NCI-H2107 treated with DMSO at 0.1 percent for 48 hours (cell line): ENCODE results near the gene SHISA7.
A peak's percentile ranks its signal among the peaks of the same experiment; 100 is the strongest.

Source experiments
- DNase-seq: peaks from one replicate; lab custom pipeline; 2025; ENCODE audit not compliant: unreplicated experiment; lab: John Stamatoyannopoulos, UW

Gene SHISA7

GRCh38 chr19:55482156-55482961 is 39.3 kb upstream of the SHISA7 start:
- no peak for DNase-seq

GRCh38 chr19:55481794-55482155 is 38.7 kb upstream of the SHISA7 start:
- DNase-seq = no peak

- DNase-seq = no peak
Measured at GRCh38 chr19:55481148-55481793, 38.2 kb upstream of the SHISA7 start.

GRCh38 chr19:55479451-55480230 is 36.5 kb upstream of the SHISA7 start:
- DNase-seq = no peak

- DNase-seq = no peak
Measured at GRCh38 chr19:55479045-55479444, 35.9 kb upstream of the SHISA7 start.

- DNase-seq = no peak
Measured at GRCh38 chr19:55478364-55478763, 35.3 kb upstream of the SHISA7 start.

GRCh38 chr19:55477905-55478304 is 34.8 kb upstream of the SHISA7 start:
- no peak for DNase-seq

- peak; percentile 91 for DNase-seq
Measured at GRCh38 chr19:55476100-55476775, 33.1 kb upstream of the SHISA7 start, which contains the start of gene ZNF628. Gene ZNF628 (plus strand): TSS chr19:55476617. CDS start chr19:55479911, 3,294 bp downstream.

GRCh38 chr19:55474269-55475265 is 31.5 kb upstream of the SHISA7 start:
- no peak for DNase-seq

- no peak for DNase-seq
Measured at GRCh38 chr19:55473225-55474012, 30.3 kb upstream of the SHISA7 start.

GRCh38 chr19:55472463-55472862 is 29.4 kb upstream of the SHISA7 start:
- DNase-seq = no peak

- no peak for DNase-seq
Measured at GRCh38 chr19:55471266-55471665, 28.2 kb upstream of the SHISA7 start.

GRCh38 chr19:55468054-55468393 is 24.9 kb upstream of the SHISA7 start:
- no peak for DNase-seq

- no peak for DNase-seq
Measured at GRCh38 chr19:55467236-55468053, 24.3 kb upstream of the SHISA7 start.

GRCh38 chr19:55466241-55466614 is 23.1 kb upstream of the SHISA7 start:
- no peak for DNase-seq

GRCh38 chr19:55465460-55466240 is 22.6 kb upstream of the SHISA7 start:
- no peak for DNase-seq

GRCh38 chr19:55464662-55465054 is 21.6 kb upstream of the SHISA7 start, which contains the start of gene C19orf85:
Gene C19orf85 (minus strand): TSS chr19:55464751. CDS start chr19:55464554, 197 bp downstream.
- no peak for DNase-seq
